Left hindlimb (tissue), 1 donor: Measurements from ENCODE around the gene CCDC120.

ENCODE experiments used
- DNase-seq: peaks from one replicate; pipeline ENCODE4 v3.0.0-alpha.2; 2018

Gene CCDC120

GRCh38 chrX:49058794-49059193 is at the start of gene CCDC120:
CCDC120 (plus strand) TSS chrX:49058999; CDS start chrX:49062042, 3,043 bp downstream.
- no peak for DNase-seq

GRCh38 chrX:49019050-49019449 is 39.7 kb upstream of the CCDC120 start:
- DNase-seq, result no peak

- no peak for DNase-seq
These were observed 39.1 kb upstream of the CCDC120 start for GRCh38 chrX:49019599-49020249.

- no peak for DNase-seq
These were observed 28.9 kb upstream of the CCDC120 start for GRCh38 chrX:49029876-49030275.

- DNase-seq, result no peak
These were observed 28.5 kb upstream of the CCDC120 start for GRCh38 chrX:49030283-49030682.

GRCh38 chrX:49037883-49038475 is 20.8 kb upstream of the CCDC120 start:
- no peak for DNase-seq

GRCh38 chrX:49039598-49040375 is 19.0 kb upstream of the CCDC120 start:
- DNase-seq, result peak; percentile 66

- no peak for DNase-seq
These were observed 18.3 kb upstream of the CCDC120 start for GRCh38 chrX:49040376-49040955.

GRCh38 chrX:49041744-49042580 is 16.8 kb upstream of the CCDC120 start:
- no peak for DNase-seq

GRCh38 chrX:49042581-49043219 is 16.1 kb upstream of the CCDC120 start:
- DNase-seq, result peak; percentile 36

GRCh38 chrX:49043220-49043986 is 15.4 kb upstream of the CCDC120 start, which contains the start of gene TFE3:
TFE3 (minus strand) TSS chrX:49043357; CDS start chrX:49043226, 131 bp downstream.
- DNase-seq, result peak; percentile 98

- DNase-seq, result no peak
These were observed 14.9 kb upstream of the CCDC120 start for GRCh38 chrX:49043987-49044281.

- DNase-seq, result peak; percentile 83
These were observed 5.4 kb upstream of the CCDC120 start for GRCh38 chrX:49053223-49054072.

- DNase-seq, result no peak
These were observed 4.6 kb upstream of the CCDC120 start for GRCh38 chrX:49054073-49054762.

GRCh38 chrX:49059201-49059600 is 402 bp downstream of the CCDC120 start:
- no peak for DNase-seq

GRCh38 chrX:49059681-49060085 is 884 bp downstream of the CCDC120 start:
- no peak for DNase-seq

- no peak for DNase-seq
These were observed 2.1 kb downstream of the CCDC120 start for GRCh38 chrX:49060914-49061313.

GRCh38 chrX:49061490-49061889 is 2.7 kb downstream of the CCDC120 start:
- DNase-seq, result no peak

- DNase-seq, result no peak
These were observed 3.1 kb downstream of the CCDC120 start for GRCh38 chrX:49061916-49062315.

- DNase-seq, result no peak
These were observed 4.9 kb downstream of the CCDC120 start for GRCh38 chrX:49063715-49064114.
